HL-60/S4 treated with retinoic acid at 250 ng/mL for 4 days and 3 days (cell line): Measurements from ENCODE around the gene RXRA.

ENCODE experiments used
- in situ Hi-C: fragments of 300-500 bp; cut with MboI; formaldehyde crosslinking; loops from 2 replicates; pipeline ENCODE4 v1.7.0; 2022; ENCODE audit warnings: low sequenced_read_pairs

RXRA gene

DNA sequence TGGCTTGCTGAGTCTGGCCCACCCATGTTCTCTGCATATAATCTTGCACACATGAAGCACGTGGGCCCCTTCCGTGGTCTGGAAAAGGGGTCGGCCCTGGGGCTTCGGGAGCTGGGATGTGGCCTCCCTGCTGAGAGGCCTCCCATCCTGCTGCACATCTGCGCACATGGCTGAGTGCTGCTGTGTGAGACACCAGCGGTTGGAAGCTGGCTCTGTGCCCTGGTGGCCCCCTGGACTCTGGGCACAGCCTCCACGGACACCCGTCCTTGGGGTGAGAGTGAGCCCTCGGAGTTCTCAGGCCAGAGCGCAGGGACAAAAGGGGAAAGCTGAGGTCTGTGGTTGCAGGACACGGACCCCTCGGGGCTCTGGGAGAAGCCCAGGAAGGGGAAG lies 115.8 kb downstream of the RXRA start:
- in situ Hi-C loops = no loop called here

DNA sequence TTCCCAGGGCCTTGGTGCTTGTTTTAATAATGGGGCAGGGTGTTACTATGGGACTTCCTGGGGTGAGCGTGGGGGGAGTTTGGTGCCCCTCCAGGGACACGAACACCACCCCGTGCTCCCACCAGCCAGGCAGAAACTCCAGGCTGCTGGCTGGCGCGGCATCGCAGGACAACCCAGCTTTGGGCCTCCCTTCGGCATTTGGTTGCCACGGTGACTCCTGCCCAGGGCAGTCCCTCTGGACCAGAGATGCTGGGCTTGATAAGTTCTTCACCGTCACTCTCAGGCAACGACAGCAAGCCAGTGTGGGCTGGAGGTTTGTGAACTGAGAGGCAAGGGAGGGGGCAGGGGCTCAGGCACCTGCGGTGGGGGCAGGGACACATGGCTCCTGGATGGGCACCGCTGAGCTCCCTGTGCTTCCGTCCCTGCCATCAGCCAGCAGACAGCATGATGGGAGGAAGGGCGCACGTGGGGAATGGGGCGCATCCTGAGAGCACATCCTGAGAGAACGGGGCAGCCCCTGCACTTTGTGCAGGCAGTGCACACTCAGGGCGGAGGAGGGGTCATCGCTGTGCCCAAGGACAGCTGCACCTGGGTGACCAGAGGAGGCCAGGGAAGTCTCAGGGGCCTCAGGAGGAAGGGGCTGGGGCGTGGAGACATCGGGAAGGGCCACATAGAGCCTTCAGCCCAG lies 116.4 kb downstream of the RXRA start:
- in situ Hi-C loops = no loop called here

DNA sequence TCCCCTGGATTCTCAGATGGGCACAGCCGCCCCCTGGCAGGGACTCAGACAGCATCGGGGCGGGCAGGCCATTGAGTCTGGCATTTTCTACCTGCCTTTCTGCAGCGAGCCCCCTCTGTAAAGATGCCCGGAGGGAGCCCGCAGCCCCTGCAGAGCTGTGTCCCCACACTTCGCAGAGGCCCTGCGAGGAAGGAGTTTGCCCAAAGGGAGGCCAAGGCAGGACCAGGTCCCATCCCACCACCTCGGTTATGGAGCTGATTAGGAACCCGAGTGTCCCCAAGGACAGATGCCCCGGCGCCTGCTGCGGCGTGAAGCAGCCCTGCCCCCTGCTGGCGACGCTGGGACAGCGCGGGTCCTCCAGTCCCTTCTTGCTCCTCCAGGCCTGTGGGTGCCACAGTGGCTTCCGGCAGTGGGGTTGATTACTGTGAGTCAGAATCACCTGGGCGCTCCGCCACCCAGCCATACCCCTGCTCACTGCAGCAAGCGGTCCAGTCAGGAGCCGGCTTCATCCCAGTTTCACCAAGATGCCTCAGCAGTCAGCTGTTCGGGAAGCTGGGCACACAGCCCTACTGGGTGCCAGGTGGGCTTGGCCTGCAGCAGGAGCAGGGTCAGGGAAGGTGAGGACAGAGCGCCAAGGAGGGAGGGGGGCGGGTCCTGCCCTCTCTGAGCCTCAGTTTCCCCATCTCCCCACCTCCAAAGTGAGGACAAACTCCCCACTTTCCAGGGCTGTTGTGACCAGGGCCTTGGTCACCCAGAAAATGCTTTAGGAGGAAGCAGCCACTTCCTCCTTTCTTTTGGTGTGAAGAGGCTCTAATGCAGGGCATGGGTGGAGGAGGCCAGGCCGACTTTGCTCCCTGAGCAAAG lies 117.2 kb downstream of the RXRA start:
- in situ Hi-C loops = no loop called here

DNA sequence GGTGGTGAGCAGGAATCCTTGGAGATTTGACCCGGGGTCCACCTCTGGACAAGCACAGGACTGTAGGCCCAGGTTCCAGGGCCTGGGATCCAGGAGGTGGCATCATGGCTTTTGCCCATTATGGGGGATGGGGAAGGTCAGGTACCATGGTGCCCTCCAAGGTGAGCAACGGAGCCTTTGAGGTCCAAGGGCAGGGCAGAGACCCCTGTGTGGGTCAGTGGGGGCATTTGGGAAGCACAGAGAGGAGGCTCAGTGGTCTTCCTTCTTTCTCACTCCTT lies 117.7 kb downstream of the RXRA start:
- in situ Hi-C loops = no loop called here

DNA sequence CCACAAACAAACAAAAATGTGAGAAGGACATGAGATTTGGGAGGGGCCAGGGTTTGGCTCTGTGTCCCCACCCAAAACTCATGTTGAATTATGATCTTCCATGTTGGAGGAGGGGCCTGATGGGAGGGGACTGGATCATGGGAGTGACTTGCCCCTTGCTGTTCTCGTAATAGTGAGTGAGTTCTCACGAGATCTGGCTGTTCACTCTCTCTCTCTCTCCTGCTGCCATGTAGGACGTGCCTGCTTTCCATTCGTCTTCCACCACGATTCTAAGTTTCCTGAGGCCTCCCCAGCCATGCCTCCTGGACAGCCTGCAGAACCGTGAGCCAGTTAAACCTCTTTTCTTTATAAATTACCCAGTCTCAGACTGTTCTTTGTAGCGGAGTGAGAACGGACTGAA lies 118.7 kb downstream of the RXRA start:
- in situ Hi-C loops = no loop called here

DNA sequence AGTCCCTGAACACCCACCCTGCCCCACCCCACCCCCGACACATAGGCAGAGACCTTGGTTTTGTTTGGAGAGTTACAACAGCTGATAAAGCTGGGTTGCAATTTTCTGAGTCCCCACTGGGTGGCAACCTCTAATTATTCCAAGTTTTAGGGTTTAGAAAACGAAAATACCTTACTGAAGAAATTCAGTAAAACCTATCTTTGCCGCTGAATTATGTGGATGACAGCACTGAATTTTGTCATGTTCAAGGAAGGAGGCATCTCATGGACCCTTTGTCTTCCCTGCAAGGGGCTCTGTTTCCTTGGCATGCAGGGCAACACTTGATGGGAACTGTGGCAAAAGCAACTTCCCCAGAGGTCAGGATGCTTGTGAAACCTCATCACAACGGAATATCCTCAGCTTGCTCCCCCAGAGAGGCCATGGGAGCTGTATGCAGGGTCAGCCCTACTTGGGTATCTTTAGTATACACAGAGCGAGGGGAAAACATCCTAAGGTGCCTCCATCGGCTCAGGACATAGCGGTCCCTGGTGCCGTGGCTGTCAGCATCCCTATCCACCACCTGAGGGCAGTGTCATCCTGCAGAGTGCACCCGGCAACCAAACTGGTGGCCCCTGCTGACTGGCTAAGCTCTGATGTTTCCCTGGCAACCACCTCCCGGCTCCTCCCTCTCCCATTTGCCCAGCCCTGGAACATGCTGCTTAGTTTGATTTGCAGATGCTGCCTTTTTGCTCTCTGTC lies 123.1 kb downstream of the RXRA start:
- in situ Hi-C loops = no loop called here

DNA sequence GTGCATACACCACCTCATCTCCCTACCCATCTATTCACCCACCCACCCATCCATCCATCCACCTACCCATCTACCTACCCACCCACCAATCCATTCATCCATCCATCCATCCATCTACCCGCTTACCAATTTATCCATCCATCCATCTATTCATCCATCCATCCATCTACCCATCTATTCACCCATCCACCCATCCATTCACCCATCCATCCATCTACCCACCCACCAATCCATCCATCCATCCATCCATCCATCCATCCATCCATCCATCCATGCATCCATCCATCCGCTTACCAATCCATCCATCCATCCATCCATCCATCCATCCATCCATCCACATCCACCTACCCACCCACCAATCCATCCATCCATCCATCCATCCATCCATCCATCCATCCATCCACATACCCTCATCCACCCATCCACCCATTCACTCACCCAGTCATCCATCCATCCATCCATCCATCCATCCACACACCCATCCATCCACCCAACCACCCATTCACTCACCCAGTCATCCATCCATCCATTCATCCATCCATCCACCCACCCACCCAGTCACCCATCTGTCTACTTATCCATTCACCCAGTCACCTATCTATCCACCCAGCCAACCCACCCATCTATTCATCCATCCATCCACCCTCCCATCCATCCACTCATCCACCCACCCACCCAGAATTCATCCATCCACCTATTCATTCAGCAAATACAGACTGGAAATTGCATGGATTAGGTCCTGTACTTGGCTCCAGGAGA lies 125.6 kb downstream of the RXRA start:
- in situ Hi-C loops = no loop called here

DNA sequence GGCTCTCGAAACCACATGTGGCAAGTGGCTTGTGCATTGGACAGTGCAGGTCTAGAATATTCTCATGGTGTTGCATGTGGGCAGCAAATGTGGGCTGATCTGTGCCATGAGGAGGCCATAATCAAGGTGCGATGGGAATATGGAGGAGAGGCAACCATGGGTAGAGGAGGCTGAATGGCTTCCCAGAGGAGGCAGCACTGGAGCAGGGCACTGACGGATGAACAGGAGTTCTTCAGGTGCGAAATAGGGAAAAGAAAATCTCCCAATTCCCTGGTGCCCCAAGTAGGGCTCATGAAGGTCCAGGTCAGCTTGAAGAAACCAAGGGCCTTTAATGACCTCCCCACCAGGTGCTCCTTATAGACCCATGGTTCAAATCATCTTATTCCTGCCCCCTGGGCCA lies 126.5 kb downstream of the RXRA start:
- in situ Hi-C loops = no loop called here

DNA sequence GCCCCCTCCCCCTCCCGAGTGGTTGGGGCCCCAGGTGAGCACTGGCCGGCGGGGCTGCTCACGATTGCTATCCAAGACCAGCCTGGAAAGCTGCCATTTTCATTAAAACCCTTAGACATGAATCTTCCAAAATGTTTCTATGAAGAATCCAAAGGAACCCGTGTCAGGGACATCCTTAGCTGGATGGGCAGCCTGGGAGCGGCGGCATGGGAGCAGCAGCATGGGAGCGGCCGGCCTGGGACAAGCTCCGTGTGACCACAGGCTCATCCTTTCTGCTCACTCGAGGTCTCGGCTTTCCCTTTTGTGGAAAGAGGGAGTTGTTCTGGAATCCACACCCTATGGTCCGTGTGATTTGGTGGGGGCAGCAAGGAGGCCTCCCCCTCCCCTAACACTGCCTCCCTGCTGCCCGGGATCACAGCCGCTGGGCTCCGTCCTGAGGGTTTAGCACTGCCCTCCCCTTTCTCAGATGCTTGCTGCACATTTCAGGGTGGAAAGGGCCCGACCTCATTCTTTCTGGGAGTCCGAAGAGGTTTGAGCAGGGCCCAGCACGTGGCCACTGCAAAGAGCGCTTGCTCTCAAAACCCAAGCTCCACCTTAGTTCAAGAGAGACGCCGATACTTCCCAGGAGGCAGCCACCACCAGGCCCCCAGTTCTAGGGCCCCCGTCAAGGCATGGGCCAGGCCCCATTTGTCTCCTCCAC lies 127.7 kb downstream of the RXRA start:
- in situ Hi-C loops = no loop called here

DNA sequence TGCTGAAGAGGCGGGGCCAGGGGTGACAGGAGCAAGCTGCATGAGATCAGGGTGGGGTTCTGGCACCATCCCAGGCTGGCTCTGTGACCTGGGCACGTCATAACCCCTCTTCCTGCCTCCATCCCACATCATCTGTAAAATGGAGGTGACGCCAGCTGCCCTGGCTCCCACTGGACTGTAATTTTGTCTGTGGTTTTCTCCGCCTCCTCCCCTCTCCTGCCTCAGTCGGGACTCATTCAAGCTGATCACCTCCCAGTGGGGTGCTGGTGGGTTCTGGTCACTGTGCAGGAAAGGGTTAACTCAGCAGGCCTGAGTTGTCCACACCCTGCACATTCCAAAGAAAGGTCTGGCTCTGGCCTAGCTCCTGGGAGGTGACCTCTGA lies 128.2 kb downstream of the RXRA start:
- in situ Hi-C loops = no loop called here

DNA sequence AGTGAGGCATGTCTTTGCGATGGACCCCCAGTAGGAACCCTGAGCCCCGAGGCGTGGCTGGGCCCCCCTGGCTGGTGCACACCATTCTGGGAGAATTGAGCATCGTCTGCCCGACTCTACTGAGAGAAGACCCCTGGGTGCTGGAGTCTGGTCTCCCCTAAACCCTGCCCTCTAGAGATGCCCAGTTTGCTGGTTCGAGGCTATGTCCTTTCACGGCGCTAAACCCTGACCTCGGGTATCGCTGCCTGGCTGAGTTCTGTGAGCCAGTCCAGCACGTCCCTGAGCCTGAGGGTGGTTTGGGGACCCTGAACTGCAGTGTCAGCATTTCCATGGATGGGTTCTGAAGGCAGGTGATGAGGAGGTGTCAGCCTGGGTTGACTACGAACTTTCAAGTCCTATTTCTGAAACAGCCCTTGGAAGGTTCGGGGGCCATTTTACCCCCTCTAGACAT lies 128.8 kb downstream of the RXRA start:
- in situ Hi-C loops = no loop called here

DNA sequence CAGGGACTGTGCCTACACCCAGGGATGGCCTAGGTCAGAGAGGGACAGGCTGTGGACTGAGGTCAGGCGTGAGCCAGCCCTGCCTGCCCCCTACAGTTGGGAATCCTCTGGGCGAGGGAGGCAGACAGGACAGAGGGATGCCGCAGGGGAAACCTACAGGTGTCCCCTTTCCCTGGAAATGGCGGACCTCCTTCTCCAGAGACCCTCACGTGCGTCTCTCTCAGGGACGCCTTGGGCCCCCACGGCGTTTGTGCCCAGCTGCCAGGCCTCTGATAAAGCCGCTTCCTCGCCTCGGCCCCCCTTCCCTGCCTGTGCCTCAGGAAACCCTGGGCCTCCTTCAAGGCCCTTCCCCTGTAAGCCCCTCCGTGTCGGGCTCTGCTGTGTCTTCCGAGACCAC lies 129.3 kb downstream of the RXRA start:
- in situ Hi-C loops = no loop called here

DNA sequence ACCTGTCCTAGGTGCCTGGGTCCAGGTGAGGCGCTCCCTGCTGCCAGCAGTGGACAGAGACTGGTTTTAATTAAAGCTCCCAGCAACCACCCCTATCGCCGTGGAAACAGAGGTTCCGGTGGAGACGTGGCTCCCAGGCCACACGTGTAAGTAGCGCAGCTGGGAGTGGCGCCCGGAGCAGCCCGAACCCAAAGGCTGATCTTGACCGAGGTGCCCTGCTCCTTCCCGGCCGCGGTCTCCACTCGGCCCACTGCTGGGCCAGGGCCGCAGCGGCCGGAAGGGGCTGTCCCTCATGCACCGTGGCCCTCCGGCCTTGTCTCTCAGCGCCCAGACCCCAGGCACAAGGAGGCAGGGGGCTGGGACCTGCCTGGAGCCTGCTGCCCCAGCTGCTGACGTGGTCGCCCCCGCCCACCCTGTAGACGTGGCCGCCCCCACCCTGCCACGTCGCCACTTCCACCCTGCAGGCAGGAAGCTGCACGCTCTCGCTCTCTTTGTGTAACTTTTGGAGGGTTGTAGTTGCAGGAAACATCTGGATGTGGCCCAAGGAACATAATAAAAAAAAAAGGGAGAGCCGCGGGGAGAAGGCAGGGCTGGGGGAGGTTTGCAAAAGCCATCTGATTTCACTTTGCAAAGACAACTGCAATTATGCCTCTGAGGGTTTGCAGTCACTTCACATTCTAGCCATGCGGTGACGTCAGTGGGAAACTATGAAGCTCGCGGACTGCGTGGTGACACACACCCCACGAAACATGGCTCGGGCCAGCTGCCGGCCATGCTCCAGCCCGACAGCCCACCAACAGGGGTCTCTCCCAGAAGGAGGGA lies 129.9 kb downstream of the RXRA start:
- in situ Hi-C loops = no loop called here

DNA sequence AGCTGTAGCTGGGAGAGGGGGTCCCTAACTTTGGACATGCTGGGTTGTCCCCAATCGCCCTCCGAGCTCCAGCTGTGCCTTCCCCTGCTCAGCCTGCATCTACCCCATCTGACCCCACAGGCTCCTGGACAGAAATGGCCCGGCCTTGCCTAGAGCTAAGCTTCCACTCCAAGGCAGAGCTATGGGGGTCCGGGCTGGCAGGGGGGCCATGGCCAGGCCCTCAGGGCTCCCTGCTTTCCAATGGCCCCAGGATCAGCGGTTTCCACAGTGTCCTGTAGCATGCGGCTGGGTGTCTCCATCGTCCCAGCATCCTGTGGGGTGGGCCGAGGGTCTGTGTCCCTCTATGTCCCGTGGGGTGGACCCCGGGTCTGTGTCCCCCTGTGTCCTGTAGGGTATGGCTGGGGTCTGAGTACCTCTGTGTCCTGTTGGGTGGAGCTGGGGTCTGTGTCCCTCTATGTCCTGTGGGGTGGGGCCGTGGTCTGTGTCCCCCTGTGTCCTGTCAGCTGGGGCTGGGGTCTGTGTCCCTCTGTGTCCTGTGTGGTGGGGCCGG lies 130.6 kb downstream of the RXRA start:
- in situ Hi-C loops = no loop called here

DNA sequence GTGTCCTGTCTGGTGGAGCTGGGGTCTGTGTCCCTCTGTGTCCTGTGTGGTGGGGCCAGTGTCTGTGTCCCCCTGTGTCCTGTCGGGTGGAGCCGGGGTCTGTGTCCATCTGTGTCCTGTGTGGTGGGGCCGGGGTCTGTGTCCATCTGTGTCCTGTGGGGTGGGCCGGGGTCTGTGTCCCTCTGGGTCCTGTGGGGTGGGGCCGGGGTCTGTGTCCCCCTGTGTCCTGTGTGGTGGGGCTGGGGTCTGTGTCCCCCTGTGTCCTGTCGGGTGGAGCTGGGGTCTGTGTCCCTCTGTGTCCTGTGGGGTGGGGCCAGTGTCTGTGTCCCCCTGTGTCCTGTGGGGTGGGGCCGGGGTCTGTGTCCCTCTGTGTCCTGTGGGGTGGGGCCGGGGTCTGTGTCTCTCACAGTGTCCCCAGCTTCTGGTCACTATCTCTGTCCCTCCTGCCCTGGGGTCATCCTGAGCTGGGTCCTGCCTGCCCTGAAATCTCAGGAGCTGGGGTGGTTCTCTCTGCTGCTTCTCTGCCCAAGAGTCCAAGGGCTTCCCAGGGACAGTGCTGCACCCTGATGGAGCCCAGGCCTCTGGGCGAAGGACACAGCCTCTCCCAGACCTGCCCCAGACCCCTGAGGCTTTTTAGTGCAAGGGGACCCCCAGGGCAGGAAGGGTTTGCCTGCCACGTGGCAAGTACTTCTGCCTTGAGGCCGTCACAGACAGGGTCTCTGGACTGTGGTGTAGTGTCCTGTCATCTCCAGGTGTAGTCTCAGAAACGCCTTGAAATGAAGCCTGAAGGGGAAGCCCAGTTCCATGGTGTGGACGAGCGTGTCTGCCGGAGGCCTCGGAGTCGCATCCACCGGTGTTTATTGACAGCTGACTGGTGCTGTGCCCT lies 131.3 kb downstream of the RXRA start:
- in situ Hi-C loops = no loop called here

DNA sequence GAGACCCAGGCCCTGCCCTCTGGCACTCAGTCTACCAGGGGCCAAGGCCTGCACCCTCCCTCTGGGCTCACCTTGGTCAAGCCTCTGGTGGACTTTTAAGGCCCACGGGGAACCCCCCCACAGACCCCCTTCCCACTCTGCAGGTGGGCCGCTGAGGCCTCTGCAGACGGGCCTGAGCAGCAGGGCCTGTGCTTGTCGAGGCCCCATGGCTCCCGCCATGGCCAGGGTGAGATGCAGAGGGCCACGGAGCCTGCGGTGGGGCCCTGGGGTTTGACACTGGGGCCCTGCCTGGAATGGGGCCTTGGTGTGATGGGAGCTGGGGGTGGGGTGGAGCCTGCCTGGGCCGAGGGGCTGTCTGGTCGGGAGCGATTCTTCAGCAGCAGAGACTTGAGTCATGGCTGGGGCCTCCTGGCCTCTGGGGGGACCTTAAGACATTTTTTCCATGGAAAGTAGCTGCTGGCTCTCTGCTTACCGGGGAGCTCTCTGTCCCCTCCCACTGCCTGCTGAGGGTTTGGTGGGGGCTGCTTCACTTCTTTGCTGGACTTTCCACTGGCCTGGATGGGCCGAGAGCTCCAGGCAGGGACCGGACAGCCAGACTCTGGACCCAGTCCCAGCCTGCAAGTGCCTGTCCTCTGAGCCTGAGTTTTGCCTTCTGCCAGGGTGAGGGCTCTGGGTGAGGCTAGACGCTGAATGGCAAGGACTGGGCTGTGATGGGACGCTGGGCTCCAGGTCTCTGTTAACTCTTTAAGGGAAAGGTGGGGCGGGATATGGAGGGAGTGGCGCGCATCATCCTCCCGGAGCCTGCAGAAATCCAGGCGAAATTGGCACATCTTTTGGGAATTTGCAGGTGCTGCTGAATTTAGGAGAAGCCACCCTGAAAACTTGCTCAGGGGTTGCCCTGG lies 132.2 kb downstream of the RXRA start:
- in situ Hi-C loops = no loop called here

DNA sequence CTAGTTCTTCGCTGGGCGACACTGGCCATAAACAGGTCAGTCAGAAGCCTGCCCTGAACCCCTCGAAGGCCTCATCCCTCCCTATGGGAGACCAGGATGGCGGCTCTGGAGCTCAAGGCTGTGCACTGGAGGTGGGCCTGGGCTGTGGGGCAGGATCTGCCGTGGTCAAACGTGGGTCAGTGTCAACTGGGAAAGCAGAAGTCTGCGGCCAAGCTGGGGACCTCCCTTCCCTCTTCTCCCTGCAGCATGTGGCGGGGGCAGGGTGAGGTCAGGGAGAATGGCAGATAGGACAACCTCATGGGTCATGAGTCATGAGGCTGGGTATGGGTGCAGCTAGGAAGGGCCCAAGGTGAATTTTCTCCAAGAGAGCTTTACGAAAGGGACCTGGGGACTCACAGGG lies 132.9 kb downstream of the RXRA start:
- in situ Hi-C loops = no loop called here

DNA sequence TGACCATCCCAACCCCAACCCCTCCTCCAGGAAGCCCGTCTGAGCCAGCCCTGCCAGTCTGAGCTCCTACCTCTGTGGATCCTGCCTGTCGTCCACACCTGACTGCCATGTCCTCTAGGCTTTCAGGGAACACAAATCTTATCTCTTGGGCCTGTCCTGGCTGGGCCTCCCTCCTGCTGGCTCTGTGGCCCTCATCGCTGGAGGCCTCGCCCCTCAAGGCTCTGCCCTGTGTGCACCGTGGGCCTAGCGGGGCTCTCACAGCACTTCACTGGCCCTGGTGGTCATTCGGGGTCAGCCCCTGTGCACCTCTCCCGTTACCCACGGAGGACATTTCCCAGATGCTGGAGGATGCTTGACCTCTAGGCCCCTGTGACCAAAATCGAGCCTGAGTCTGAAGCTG lies 133.3 kb downstream of the RXRA start:
- in situ Hi-C loops = no loop called here
